Measurements from ENCODE around the gene ZNF511. TPM values are rescaled to one million over a fixed set of nuclear protein-coding genes. Genes with fewer than 3 reads are reported as not detected.

Gene ZNF511
- total and polyA plus RNA-seq, 9 of the 15 experiments (the other 6 are each of a cell fraction or from before 2014, with no cell fraction given) = 0.61 to 69.3 (median 40.1) TPM

GRCh38 chr10:133278577-133279265, 30.0 kb upstream of the ZNF511 start (continued):
- TF ChIP-seq ATF2 (CRISPR knock-in tag; IDR thresholded peaks at IDR 0.05) (no peak), CREB5 (CRISPR knock-in tag; IDR thresholded peaks at IDR 0.05) (no peak), MCM2 (IDR thresholded peaks at IDR 0.05; ENCODE audit: low read depth) (no peak), PTBP1 (IDR thresholded peaks at IDR 0.05; ENCODE audit: low read depth, low read length) (no peak), HDAC1 (IDR thresholded peaks at IDR 0.05) (0 out of 4 replicates have a peak, but pooled peaks of 1 of the 2 experiments have one; percentile 13), SREBF1 (IDR thresholded peaks at IDR 0.05; ENCODE audit: borderline replicate concordance, low read depth, low read length) (no peak), HLTF (IDR thresholded peaks at IDR 0.05) (no peak), ZBTB11 (CRISPR knock-in tag; IDR thresholded peaks at IDR 0.05) (peak in 2 of 3 experiments; percentile 16 to 62; a peak in 3 of 6 replicates), BCL6 (CRISPR knock-in tag; IDR thresholded peaks at IDR 0.05) (no peak), ZC3H4 (CRISPR knock-in tag; IDR thresholded peaks at IDR 0.05; ENCODE audit: borderline replicate concordance) (no peak), PYGO2 (tag; IDR thresholded peaks at IDR 0.05) (no peak), ATF7 (IDR thresholded peaks at IDR 0.05) (no peak), MAZ (CRISPR knock-in tag; conservative IDR thresholded peaks at IDR 0.05 in 1 of 2, IDR thresholded peaks at IDR 0.05 in 1 of 2) (peak; percentile 52 to 70; a peak in 3 of 4 replicates)

All from K562 (cell line).